RCC 7860 (cell line): ENCODE measurements around the gene S100PBP.

Experiments
- DNase-seq: peaks from one replicate; pipeline ENCODE4 v3.0.0-alpha.2; 2015; ENCODE audit warnings: low spot score
- FAIRE-seq: peaks from 2 replicates; lab custom pipeline; 2012; peaks lifted over from hg19 to GRCh38; lab: Jason Lieb, UNC

The S100PBP gene

DNA sequence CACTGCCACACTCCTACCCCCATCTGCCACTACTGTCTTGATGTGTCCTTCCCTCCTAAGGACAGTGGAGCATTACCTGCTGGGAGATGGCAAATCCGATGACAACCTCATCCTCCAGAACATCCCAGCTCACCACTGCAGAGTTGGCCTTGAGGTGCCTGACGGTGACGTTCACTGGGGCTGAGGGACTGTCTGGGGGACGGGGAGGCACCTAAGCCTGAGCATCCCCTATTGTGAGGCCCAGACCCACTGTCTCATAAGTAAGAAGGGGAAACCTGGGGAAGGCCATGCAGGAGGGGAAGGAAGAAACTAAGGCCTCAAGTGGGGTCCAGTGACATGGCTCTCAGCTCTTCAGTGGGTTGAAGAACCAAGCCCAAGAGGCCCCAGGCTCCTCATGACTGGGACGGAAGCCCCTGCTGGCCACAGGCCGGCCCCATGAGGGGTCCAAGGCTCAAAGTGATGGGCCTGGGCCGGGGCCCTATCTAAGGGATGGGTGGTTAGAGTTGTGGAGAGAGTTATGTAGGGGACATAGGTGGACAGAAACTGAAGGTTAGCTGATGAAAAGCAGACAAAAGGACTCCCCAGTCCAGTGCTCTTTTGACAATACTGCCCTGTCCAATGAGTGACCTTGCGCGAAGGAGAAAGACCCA is 51.5 kb downstream of the S100PBP start:
- FAIRE-seq (no peak), DNase-seq (no peak)

GRCh38 chr1:32869923-32870614 is 52.6 kb downstream of the S100PBP start:
- FAIRE-seq (no peak), DNase-seq (no peak)

- DNase-seq, result no peak
- FAIRE-seq, result no peak
Observed at GRCh38 chr1:32870615-32871363, 53.3 kb downstream of the S100PBP start, which contains the start of gene FNDC5. Gene FNDC5 (minus strand): TSS chr1:32870912.

DNA sequence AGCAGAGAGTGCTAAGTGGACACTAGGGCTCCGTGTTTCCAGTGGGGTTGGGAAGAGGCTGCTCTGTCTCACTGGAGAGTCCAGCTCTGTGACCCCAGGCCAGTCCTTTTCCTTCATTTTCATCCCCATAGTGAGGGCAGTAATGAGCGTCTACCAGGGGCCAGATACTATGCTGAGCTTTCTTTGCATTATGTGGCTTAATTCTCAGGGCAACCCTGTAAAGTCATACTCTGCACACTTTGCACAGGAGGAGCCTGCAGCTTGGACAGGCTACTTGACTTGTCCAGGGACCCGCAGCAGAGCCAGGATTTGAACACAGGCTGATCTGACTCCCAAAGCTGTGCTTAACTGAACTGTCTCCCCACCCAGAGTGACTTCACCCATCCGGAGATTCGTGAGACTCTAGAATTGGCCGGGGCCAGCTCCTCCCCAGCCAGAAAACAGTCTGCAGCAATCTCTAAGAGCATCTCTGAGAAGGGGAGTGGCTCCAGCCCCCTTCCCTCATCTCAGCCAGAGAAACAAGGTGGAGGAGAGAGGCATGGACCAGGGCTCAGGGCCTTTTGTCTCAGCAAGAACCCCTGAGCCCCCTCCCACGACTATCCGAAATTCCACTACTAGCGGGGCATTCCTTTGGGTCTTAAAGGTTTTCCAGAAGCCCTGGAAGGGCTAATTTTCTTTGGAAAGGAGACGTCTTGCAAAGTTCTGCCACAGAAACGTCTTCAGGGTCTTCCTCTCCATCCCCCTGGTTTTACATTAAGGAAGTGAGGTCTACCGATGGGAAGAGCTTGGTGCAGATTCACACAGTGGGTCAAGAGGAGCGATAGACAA is 54.1 kb downstream of the S100PBP start:
- FAIRE-seq (no peak), DNase-seq (no peak)

- no peak for DNase-seq
- no peak for FAIRE-seq
Observed at GRCh38 chr1:32872192-32872460, 54.7 kb downstream of the S100PBP start.

GRCh38 chr1:32873484-32873883 is 56.0 kb downstream of the S100PBP start:
- FAIRE-seq, result no peak
- DNase-seq, result no peak

DNA sequence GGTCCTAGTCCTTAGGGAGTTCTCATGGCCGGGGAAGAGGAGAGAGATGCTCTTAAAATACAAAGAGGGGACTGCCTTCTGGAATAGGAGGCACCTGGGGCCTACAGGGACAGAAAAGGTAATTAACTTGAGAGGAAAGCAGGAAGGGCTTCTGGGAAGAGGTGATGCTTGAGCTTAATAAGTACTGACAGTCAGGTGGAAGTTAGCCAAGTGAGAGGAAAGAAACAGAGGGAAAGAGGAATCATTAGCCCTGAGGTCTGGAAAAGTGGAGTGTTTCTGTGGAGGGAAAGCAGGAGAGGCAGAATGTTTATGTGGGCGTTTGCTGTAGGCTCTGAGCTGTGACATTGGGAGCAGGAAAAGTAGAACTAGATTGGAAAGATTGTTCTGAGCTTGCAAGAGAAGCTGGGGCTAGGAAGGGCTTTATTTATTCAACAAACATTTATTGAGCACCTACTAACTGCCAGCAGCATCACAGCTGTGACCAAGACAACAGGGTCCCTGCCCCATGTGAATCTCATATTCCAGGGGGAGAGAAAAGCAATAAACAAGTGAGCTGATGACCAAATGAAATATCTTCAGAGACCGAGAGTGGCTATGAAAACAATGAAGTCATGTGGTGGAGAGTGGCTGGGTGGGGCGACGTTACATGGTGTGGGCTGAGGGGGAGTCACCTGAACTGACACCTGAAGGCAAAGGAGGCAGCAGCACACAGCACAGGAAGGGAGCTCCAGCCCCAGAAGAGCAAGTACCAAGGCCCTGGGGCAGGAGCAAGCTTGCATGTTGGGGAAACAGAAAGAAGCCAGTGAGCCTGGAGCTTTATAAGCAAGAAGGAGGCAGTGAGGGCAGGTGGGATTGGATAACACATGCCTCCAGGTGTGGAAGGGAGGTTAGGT is 57.7 kb downstream of the S100PBP start:
- DNase-seq, result no peak
- FAIRE-seq, result no peak

DNA sequence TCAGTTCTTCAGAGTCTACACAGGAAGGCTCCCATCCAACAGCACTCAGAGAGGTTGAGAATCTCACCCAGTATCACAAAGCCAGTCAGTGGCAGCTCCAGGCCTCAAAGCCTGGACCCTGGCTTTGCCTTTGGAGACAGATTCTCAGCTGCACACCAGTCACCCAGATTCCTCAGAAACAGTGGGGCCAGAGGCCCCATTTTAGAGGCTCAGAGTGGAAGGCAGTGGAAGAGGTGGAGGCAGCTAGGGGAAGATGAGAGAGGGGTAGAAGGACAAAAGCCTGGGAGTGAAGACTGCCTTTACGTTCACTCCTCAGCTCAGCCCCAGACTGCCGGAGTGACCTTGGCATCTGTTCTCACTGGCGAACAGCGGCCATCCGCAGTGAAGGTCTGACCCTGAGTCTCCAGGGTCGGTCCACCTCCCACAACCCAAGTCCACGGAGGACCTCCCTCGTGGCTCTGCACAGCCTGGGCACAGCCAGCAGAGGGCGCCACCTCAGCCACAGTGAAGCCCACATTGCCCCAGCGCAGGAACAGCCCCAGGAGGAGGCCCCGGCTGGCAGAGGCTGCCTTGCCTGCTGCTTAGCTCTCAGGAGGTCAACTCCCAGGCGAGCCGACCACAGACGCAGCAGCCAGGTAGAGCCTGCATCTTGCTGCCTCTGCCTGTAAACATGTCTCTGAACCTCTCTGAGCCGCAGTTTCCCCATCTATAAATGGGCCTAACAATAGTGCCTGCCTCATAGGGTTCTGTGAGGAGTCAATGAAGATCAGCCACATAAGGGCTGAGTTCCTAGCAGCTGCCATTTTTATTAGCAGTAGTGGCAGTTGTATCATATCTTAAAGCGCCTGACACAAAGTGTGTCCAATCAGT is 59.1 kb downstream of the S100PBP start:
- no peak for FAIRE-seq
- peak; percentile 52 for DNase-seq

- FAIRE-seq (no peak), DNase-seq (no peak)
Observed at GRCh38 chr1:32877211-32878110, 60.0 kb downstream of the S100PBP start.

DNA sequence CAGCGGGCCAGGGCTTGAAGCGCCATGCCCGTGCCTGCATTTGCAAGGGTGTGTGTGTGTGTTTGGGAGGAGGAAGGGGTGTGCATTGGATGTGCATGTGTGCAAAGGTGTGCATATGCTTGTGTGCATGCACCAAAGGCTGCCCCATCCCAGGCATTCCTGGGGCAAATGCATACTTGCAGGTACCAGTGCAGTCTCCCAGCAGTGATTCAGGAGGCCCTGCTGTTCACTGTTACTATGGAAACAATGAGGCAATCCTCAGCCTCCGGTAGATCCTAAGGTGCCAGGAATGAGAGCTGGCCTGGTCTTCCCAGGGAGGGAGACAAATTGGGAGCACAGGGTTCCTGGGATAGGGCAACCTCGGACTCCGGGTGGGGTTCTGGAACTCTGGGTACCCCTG is 60.7 kb downstream of the S100PBP start:
- DNase-seq (peak; percentile 42), FAIRE-seq (no peak)

DNA sequence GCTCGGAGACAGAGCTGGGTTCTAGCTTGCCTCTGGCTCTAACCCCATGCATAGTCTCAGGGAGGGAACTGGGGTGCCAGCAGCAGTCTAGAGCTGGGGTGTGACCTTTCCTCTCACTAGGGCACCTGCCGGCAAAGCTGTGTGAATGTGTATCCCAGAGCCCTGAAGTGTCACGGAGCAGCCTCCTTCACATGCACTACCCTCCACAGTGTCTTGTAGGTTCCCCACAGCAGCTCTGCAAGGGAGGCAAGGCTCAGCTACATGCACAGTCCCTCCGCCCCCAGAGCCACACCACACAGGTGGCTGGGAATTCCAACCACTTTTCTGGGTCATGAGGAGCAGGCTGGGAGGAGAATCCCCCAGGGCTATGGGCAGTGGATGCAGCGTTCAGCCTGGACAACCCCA is 61.2 kb downstream of the S100PBP start:
- FAIRE-seq (no peak), DNase-seq (no peak)

DNA sequence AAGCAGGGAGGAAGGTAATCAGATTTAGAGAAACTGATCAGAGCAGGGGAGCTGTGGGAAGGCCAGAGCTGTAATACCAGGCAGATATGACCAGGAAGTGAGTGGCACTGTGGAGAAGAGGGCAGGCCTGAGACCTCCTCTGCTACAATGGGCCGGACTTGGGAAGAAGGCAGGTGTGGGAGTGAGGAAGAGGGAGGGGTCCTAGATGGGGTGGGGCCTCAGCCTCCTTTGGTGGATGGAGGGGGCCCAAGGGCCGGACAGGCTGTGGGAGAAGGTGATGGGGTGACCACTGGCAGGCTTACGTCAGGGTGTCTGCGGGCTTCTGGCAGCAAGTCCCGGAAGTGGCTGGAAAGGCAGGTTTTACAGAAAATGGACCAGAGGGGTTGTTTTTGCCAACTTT is 63.8 kb downstream of the S100PBP start:
- FAIRE-seq (no peak), DNase-seq (no peak)

- DNase-seq (no peak), FAIRE-seq (no peak)
Observed at GRCh38 chr1:32881871-32882850, 64.7 kb downstream of the S100PBP start.

DNA sequence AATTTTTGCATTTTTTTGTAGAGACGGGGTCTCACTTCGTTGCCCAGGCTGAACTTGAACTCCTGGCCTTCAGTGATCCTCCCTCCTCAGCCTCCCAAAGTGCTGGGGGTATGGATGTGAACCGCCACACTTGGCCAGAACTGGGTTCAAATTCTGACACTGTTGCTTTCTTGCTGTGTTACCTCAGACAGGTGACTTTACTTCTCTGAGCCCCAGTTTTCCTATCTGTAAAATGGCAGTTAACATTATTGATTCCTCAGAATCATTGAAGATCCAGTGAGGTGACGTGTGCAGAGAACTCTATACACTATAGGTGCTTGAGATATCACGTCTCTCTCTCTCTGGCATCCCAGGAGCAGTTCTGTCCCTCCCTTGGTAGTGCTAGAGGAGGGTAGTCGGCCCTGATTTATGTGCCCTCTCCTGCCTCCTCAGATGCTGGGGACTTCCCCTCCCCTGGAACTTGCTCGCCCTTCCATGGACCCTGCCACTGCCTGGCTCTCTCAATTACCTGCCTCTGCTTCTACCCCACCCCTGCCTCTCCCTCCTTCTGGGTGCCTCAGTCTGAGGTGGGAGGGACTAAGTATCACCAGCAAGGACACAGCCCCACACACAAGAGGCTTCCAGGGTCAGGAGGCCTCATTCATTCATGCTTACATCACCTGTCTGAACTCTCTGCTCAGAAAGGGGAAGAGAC is 66.0 kb downstream of the S100PBP start:
- no peak for DNase-seq
- no peak for FAIRE-seq

DNA sequence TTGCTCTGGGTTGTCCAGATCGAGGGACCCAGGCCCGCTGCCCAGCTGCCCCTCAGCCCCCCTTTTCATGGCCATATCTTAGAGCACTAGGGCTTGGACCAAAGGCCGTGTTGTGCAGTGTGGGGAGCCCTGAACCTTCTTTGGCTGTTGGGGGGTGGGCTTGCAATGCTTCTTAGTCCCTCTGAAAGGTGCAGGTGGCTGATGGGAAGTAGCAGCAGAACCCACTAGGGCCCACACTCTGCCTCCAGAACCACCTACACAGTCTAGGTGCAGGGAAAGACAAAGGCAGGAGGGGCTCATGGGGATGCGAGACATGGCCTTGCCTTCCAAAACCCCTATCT is 66.5 kb downstream of the S100PBP start:
- DNase-seq, result no peak
- FAIRE-seq, result no peak

GRCh38 chr1:32884726-32885125 is 67.3 kb downstream of the S100PBP start:
- no peak for FAIRE-seq

GRCh38 chr1:32885676-32886003 is 68.2 kb downstream of the S100PBP start:
- FAIRE-seq (no peak), DNase-seq (no peak)

More at GRCh38 chr1:32884726-32885125, 67.3 kb downstream of the S100PBP start:
- no peak for DNase-seq
